ENCODE measurements around the gene SPAG16.

The SPAG16 gene

GRCh38 chr2:213562539-213563180 lies 278.4 kb downstream of the SPAG16 start:
- H3K4me1 ChIP-seq (ENCODE audit: control insufficient read depth in 5 of 5, insufficient read depth in 5 of 5, low read length in 5 of 5) = no peaks in the 10 kb centered on the region
- H3K4me3 ChIP-seq (ENCODE audit: low read depth in 1 of 5, low read length in 5 of 5) = no peak overlapping the region
- H3K9me3 ChIP-seq (ENCODE audit: control insufficient read depth in 5 of 5, low read length in 5 of 5) = peaks cover 0 to 3% (median 0%) of the 10 kb centered on the region in 5 donors
- H3K36me3 ChIP-seq (ENCODE audit: control insufficient read depth in 5 of 5, insufficient read depth in 5 of 5, low read length in 5 of 5) = no peaks in the 10 kb centered on the region
- no peak overlapping the region for H3K9ac ChIP-seq (ENCODE audit: low read length in 5 of 5)
- no peaks in the 10 kb centered on the region for H3K27me3 ChIP-seq (ENCODE audit: control insufficient read depth in 5 of 5, insufficient read depth in 4 of 5, low read length in 5 of 5)
- H3K27ac ChIP-seq (ENCODE audit: low read depth, low read length) = no peak overlapping the region

DNA sequence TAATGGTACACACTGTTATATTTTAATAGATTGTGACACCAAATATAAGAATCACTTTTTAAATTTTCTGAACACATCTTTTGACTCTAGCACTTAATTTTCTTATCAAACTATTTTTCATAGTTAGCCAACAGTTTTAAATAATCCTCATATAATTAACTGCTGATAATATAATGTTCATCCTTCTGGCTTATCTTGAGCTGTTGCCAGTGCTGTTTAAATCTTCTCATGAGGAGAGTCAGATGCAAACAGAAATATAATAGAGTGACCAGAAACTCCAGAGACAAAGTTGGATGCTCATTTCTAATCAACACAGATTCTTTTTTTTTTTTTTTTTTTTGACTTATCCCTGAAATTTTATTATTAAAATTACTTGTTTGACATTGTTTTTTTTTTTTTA lies 282.6 kb downstream of the SPAG16 start:
- Histone ChIP-seq H3K4me3 (ENCODE audit: low read depth in 1 of 5, low read length in 5 of 5) (no peak overlapping the region), H3K36me3 (ENCODE audit: control insufficient read depth in 5 of 5, insufficient read depth in 5 of 5, low read length in 5 of 5) (no peaks in the 10 kb centered on the region), H3K27me3 (ENCODE audit: control insufficient read depth in 5 of 5, insufficient read depth in 4 of 5, low read length in 5 of 5) (no peaks in the 10 kb centered on the region), H3K9ac (ENCODE audit: low read length in 5 of 5) (no peak overlapping the region), H3K9me3 (ENCODE audit: control insufficient read depth in 5 of 5, low read length in 5 of 5) (peaks cover 0 to 3% (median 0%) of the 10 kb centered on the region in 5 donors), H3K27ac (ENCODE audit: low read depth, low read length) (no peak overlapping the region), H3K4me1 (ENCODE audit: control insufficient read depth in 5 of 5, insufficient read depth in 5 of 5, low read length in 5 of 5) (no peaks in the 10 kb centered on the region)

DNA sequence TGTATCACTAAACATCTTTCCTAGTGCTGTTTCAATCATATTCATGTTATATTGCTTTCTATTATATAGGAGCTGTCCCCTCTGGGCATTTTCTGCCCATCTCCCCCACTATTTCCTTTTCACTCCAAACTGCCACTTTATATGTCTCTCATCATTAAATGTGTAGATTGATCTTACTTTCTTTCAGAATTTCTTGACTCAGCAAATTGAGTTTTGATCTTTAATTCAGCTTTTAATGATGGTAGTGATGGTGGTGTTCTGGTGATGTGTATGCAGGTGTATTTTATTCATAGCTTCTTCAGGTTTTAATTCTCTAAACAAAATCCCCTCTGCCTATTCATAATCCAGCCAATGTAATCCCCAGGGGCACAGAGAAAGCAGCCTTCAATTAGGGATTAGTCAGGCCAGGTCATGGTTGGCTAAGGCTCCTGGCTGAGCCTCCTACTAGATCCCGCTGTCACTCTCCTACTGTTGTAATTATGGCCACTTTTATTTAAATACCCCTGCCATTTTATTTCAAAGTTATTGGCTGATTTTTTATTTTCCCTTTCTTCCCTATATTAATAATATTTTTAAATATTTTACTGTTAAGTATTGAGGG lies 325.4 kb downstream of the SPAG16 start:
- Histone ChIP-seq H3K9me3 (ENCODE audit: control insufficient read depth in 5 of 5, low read length in 5 of 5) (no peaks in the 10 kb centered on the region), H3K4me3 (ENCODE audit: low read depth in 1 of 5, low read length in 5 of 5) (no peak overlapping the region), H3K4me1 (ENCODE audit: control insufficient read depth in 5 of 5, insufficient read depth in 5 of 5, low read length in 5 of 5) (no peaks in the 10 kb centered on the region), H3K9ac (ENCODE audit: low read length in 5 of 5) (no peak overlapping the region), H3K27ac (ENCODE audit: low read depth, low read length) (no peak overlapping the region), H3K27me3 (ENCODE audit: control insufficient read depth in 5 of 5, insufficient read depth in 4 of 5, low read length in 5 of 5) (no peaks in the 10 kb centered on the region), H3K36me3 (ENCODE audit: control insufficient read depth in 5 of 5, insufficient read depth in 5 of 5, low read length in 5 of 5) (no peaks in the 10 kb centered on the region)

DNA sequence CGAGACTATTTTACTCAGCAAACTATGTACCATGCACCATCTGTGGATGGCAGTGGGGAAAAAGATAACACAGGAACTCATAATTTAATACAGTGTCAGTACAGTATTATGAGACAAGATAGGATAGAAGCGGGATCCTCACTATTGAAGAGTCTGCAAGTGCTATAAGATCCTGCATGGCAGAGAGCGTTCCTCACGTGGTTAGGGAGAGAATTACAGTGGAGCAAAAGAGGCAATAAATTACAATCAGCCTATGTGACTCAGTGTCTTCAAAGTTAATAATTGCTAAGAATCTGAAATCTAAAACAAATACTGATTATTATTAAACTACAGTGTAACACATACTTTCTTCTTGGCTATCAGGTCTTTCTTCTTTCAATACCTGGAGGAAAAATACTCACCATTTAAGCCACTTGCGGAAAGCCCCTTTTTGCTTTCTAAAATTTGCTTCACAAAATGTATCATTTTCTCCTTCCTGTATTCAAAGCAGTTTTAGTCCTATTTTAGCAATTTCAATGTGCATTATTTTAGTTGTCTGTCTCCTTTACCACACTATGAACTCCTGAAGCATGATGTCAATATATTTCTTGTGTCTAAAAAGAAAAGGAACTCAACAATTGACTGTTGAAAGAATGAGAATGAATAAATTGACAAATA lies 342.9 kb downstream of the SPAG16 start:
- Histone ChIP-seq H3K9ac (ENCODE audit: low read length in 5 of 5) (no peak overlapping the region), H3K27ac (ENCODE audit: low read depth, low read length) (no peak overlapping the region), H3K9me3 (ENCODE audit: control insufficient read depth in 5 of 5, low read length in 5 of 5) (peaks cover 0 to 6% (median 2%) of the 10 kb centered on the region in 5 donors), H3K4me3 (ENCODE audit: low read depth in 1 of 5, low read length in 5 of 5) (no peak overlapping the region), H3K27me3 (ENCODE audit: control insufficient read depth in 5 of 5, insufficient read depth in 4 of 5, low read length in 5 of 5) (no peaks in the 10 kb centered on the region), H3K36me3 (ENCODE audit: control insufficient read depth in 5 of 5, insufficient read depth in 5 of 5, low read length in 5 of 5) (no peaks in the 10 kb centered on the region), H3K4me1 (ENCODE audit: control insufficient read depth in 5 of 5, insufficient read depth in 5 of 5, low read length in 5 of 5) (no peaks in the 10 kb centered on the region)

- Histone ChIP-seq H3K36me3 (ENCODE audit: control insufficient read depth in 5 of 5, insufficient read depth in 5 of 5, low read length in 5 of 5) (no peaks in the 10 kb centered on the region), H3K27me3 (ENCODE audit: control insufficient read depth in 5 of 5, insufficient read depth in 4 of 5, low read length in 5 of 5) (no peaks in the 10 kb centered on the region), H3K4me1 (ENCODE audit: control insufficient read depth in 5 of 5, insufficient read depth in 5 of 5, low read length in 5 of 5) (no peaks in the 10 kb centered on the region), H3K9ac (ENCODE audit: low read length in 5 of 5) (no peak overlapping the region), H3K27ac (ENCODE audit: low read depth, low read length) (no peak overlapping the region), H3K9me3 (ENCODE audit: control insufficient read depth in 5 of 5, low read length in 5 of 5) (peaks cover 0 to 10% (median 6%) of the 10 kb centered on the region in 5 donors), H3K4me3 (ENCODE audit: low read depth in 1 of 5, low read length in 5 of 5) (no peak overlapping the region)
These were observed 343.7 kb downstream of the SPAG16 start for GRCh38 chr2:213627835-213628460.

GRCh38 chr2:213640738-213641425 lies 356.6 kb downstream of the SPAG16 start:
- Histone ChIP-seq H3K27ac (ENCODE audit: low read depth, low read length) (no peak overlapping the region), H3K27me3 (ENCODE audit: control insufficient read depth in 5 of 5, insufficient read depth in 4 of 5, low read length in 5 of 5) (no peaks in the 10 kb centered on the region), H3K9me3 (ENCODE audit: control insufficient read depth in 5 of 5, low read length in 5 of 5) (peaks cover 0 to 4% (median 2%) of the 10 kb centered on the region in 5 donors)

DNA sequence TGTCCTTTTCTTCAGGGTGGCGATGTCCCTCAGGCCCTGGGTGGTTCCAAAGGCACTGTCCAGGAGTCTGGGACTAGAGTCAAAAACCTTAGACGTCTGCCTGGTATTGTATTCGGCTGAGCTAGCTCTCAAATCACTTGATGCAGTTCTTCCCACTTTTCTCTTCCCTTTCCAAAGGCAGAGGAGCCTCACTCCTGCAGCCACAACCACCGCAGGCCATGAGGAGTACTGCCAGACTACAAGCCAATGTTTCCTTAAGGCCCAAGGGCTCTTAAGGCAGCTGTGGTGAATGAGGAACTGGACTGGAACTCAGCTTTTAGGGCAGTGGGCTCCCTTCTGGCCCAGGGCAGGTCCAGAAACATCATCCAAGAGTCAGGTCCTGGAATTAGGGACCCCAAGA lies 360.7 kb downstream of the SPAG16 start:
- Histone ChIP-seq H3K27ac (ENCODE audit: low read depth, low read length) (no peak overlapping the region), H3K9me3 (ENCODE audit: control insufficient read depth in 5 of 5, low read length in 5 of 5) (peaks cover 0 to 4% (median 0%) of the 10 kb centered on the region in 5 donors), H3K9ac (ENCODE audit: low read length in 5 of 5) (no peak overlapping the region), H3K36me3 (ENCODE audit: control insufficient read depth in 5 of 5, insufficient read depth in 5 of 5, low read length in 5 of 5) (no peaks in the 10 kb centered on the region), H3K4me3 (ENCODE audit: low read depth in 1 of 5, low read length in 5 of 5) (no peak overlapping the region), H3K27me3 (ENCODE audit: control insufficient read depth in 5 of 5, insufficient read depth in 4 of 5, low read length in 5 of 5) (no peaks in the 10 kb centered on the region), H3K4me1 (ENCODE audit: control insufficient read depth in 5 of 5, insufficient read depth in 5 of 5, low read length in 5 of 5) (no peaks in the 10 kb centered on the region)

More at GRCh38 chr2:213640738-213641425, 356.6 kb downstream of the SPAG16 start:
- no peak overlapping the region for H3K4me3 ChIP-seq (ENCODE audit: low read depth in 1 of 5, low read length in 5 of 5)
- no peaks in the 10 kb centered on the region for H3K36me3 ChIP-seq (ENCODE audit: control insufficient read depth in 5 of 5, insufficient read depth in 5 of 5, low read length in 5 of 5)
- no peaks in the 10 kb centered on the region for H3K4me1 ChIP-seq (ENCODE audit: control insufficient read depth in 5 of 5, insufficient read depth in 5 of 5, low read length in 5 of 5)
- H3K9ac ChIP-seq (ENCODE audit: low read length in 5 of 5) = no peak overlapping the region

DNA sequence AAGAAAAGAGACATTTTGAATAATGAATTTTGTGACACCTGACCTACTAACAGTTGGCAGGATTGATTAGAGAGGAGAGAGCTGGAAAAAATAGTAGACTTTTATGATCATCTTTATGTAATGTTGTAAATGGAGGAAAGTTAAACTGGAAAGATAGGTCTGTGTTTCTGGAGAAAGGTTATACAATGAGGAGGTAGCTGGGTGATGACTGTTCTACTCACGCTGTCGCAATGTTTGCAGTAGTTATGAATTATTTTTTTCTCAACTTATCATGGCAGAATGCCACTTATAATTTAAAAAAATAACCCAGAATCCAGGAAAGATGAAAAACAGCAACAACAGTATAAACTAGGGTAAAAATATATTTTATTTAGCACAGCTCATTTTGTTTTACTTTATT lies 364.9 kb downstream of the SPAG16 start:
- no peak overlapping the region for H3K9ac ChIP-seq (ENCODE audit: low read length in 5 of 5)
- no peaks in the 10 kb centered on the region for H3K36me3 ChIP-seq (ENCODE audit: control insufficient read depth in 5 of 5, insufficient read depth in 5 of 5, low read length in 5 of 5)
- no peak overlapping the region for H3K27ac ChIP-seq (ENCODE audit: low read depth, low read length)
- no peaks in the 10 kb centered on the region for H3K27me3 ChIP-seq (ENCODE audit: control insufficient read depth in 5 of 5, insufficient read depth in 4 of 5, low read length in 5 of 5)
- no peaks in the 10 kb centered on the region for H3K9me3 ChIP-seq (ENCODE audit: control insufficient read depth in 5 of 5, low read length in 5 of 5)
- H3K4me3 ChIP-seq (ENCODE audit: low read depth in 1 of 5, low read length in 5 of 5) = no peak overlapping the region
- no peaks in the 10 kb centered on the region for H3K4me1 ChIP-seq (ENCODE audit: control insufficient read depth in 5 of 5, insufficient read depth in 5 of 5, low read length in 5 of 5)

GRCh38 chr2:213664817-213665216 lies 380.6 kb downstream of the SPAG16 start:
- no peaks in the 10 kb centered on the region for H3K36me3 ChIP-seq (ENCODE audit: control insufficient read depth in 5 of 5, insufficient read depth in 5 of 5, low read length in 5 of 5)
- H3K27ac ChIP-seq (ENCODE audit: low read depth, low read length) = no peak overlapping the region
- H3K27me3 ChIP-seq (ENCODE audit: control insufficient read depth in 5 of 5, insufficient read depth in 4 of 5, low read length in 5 of 5) = no peaks in the 10 kb centered on the region
- H3K9ac ChIP-seq (ENCODE audit: low read length in 5 of 5) = no peak overlapping the region
- peaks cover 0 to 21% (median 16%) of the 10 kb centered on the region in 5 donors for H3K9me3 ChIP-seq (ENCODE audit: control insufficient read depth in 5 of 5, low read length in 5 of 5)
- no peak overlapping the region for H3K4me3 ChIP-seq (ENCODE audit: low read depth in 1 of 5, low read length in 5 of 5)
- H3K4me1 ChIP-seq (ENCODE audit: control insufficient read depth in 5 of 5, insufficient read depth in 5 of 5, low read length in 5 of 5) = no peaks in the 10 kb centered on the region
